H9 (cell line): ENCODE results near the gene OXER1. TPM values are rescaled to one million over a fixed set of nuclear protein-coding genes. Genes with fewer than 3 reads are reported as not detected.

Experiments used
- DNase-seq: peaks from one replicate; pipeline ENCODE4 v3.0.0-alpha.2; 2017
- H2AFZ ChIP-seq: one replicate; pipeline ENCODE4 v1.6.1; 2013; ENCODE audit warnings: mild to moderate bottlenecking, low read length, control low read depth, moderate library complexity
- H2AK5ac ChIP-seq: 2 replicates; pipeline ENCODE4 v1.6.1; 2013; ENCODE audit warnings: low read length, control low read depth, mixed read lengths; ENCODE audit not compliant: insufficient read length
- H2BK120ac ChIP-seq: one replicate; pipeline ENCODE4 v1.6.1; 2013; ENCODE audit warnings: low read depth, mild to moderate bottlenecking, low read length, control low read depth, inconsistent platforms; ENCODE audit not compliant: poor library complexity, severe bottlenecking
- H2BK12ac ChIP-seq: 2 replicates; pipeline ENCODE4 v1.6.1; 2013; ENCODE audit warnings: low read length, control low read depth, mixed read lengths, low read depth; ENCODE audit not compliant: insufficient read length
- H2BK15ac ChIP-seq: 2 replicates; pipeline ENCODE4 v1.6.1; 2013; ENCODE audit warnings: low read depth, low read length, control low read depth
- H2BK20ac ChIP-seq: one replicate; pipeline ENCODE4 v1.6.1; 2013; ENCODE audit warnings: low read depth, mild to moderate bottlenecking, low read length, control low read depth, inconsistent platforms; ENCODE audit not compliant: poor library complexity, severe bottlenecking
- H2BK5ac ChIP-seq: 2 replicates; pipeline ENCODE4 v1.6.1; 2013; ENCODE audit warnings: low read length, control low read depth, mixed read lengths; ENCODE audit not compliant: insufficient read length
- H3K14ac ChIP-seq: 2 replicates; pipeline ENCODE4 v1.6.1; 2013; ENCODE audit warnings: low read length, control low read depth; ENCODE audit not compliant: insufficient read depth
- H3K18ac ChIP-seq: 2 replicates; pipeline ENCODE4 v1.6.1; 2013; ENCODE audit warnings: low read depth, mild to moderate bottlenecking, mixed read lengths, low read length, control low read depth; ENCODE audit not compliant: insufficient read length
- H3K23ac ChIP-seq: 2 replicates; pipeline ENCODE4 v1.6.1; 2013; ENCODE audit warnings: low read length, control low read depth, mixed read lengths, low read depth; ENCODE audit not compliant: insufficient read length
- H3K23me2 ChIP-seq: 2 replicates; pipeline ENCODE4 v1.6.1; 2013; ENCODE audit warnings: low read depth, mild to moderate bottlenecking, mixed read lengths, low read length, control low read depth; ENCODE audit not compliant: insufficient read length, poor library complexity, severe bottlenecking
- H3K27ac ChIP-seq: 2 replicates; pipeline ENCODE4 v1.5.1; 2013; ENCODE audit warnings: low read length, control low read depth, mixed read lengths, low read depth; ENCODE audit not compliant: insufficient read length
- H3K27me3 ChIP-seq: 2 replicates; pipeline ENCODE4 v1.6.1; 2013; ENCODE audit warnings: low read length, control low read depth, inconsistent platforms; ENCODE audit not compliant: insufficient read depth
- H3K4ac ChIP-seq: 2 replicates; pipeline ENCODE4 v1.6.1; 2013; ENCODE audit warnings: low read depth, mild to moderate bottlenecking, control low read depth, inconsistent platforms, low read length, moderate library complexity
- H3K4me1 ChIP-seq: 2 replicates; pipeline ENCODE4 v1.6.1; 2013; ENCODE audit warnings: low read length, control low read depth, inconsistent platforms; ENCODE audit not compliant: insufficient read depth
- H3K4me2 ChIP-seq: 2 replicates; pipeline ENCODE4 v1.6.1; 2013; ENCODE audit warnings: low read length, control low read depth, mixed read lengths; ENCODE audit not compliant: insufficient read length, insufficient read depth
- H3K56ac ChIP-seq: 2 replicates; pipeline ENCODE4 v1.6.1; 2013; ENCODE audit warnings: low read depth, mild to moderate bottlenecking, mixed read lengths, low read length, control low read depth; ENCODE audit not compliant: insufficient read length
- H3K79me1 ChIP-seq: 2 replicates; pipeline ENCODE4 v1.6.1; 2013; ENCODE audit warnings: low read depth, mild to moderate bottlenecking, moderate library complexity, low read length, control low read depth, inconsistent platforms; ENCODE audit not compliant: insufficient read depth, poor library complexity, severe bottlenecking
- H3K79me2 ChIP-seq: 2 replicates; pipeline ENCODE4 v1.6.1; 2013; ENCODE audit warnings: low read length, control low read depth, inconsistent platforms; ENCODE audit not compliant: insufficient read depth
- H3K9ac ChIP-seq: 2 replicates; pipeline ENCODE4 v1.6.1; 2013; ENCODE audit warnings: low read length, control low read depth, mixed read lengths; ENCODE audit not compliant: insufficient read length; ENCODE audit errors: extremely low read depth
- H3K9me3 ChIP-seq: one replicate; pipeline ENCODE4 v1.6.1; 2013; ENCODE audit warnings: low read depth, low read length, inconsistent platforms; ENCODE audit not compliant: control insufficient read depth
- H3T11ph ChIP-seq: one replicate; pipeline ENCODE4 v1.6.1; 2013; ENCODE audit warnings: mild to moderate bottlenecking, low read length, control low read depth, inconsistent platforms
- H4K20me1 ChIP-seq: one replicate; pipeline ENCODE4 v1.6.1; 2013; ENCODE audit not compliant: control insufficient read depth, insufficient read length, insufficient read depth
- H4K5ac ChIP-seq: 2 replicates; pipeline ENCODE4 v1.6.1; 2013; ENCODE audit warnings: low read depth, mild to moderate bottlenecking, mixed read lengths, low read length, control low read depth; ENCODE audit not compliant: insufficient read length
- H4K8ac ChIP-seq: replicated peaks from 2 replicates; pipeline ENCODE4 v1.6.1; 2013; ENCODE audit warnings: low read length, control low read depth, mixed read lengths, low read depth; ENCODE audit not compliant: insufficient read length
- H4K91ac ChIP-seq: 2 replicates; pipeline ENCODE4 v1.6.1; 2013; ENCODE audit warnings: low read depth, mild to moderate bottlenecking, moderate library complexity, mixed read lengths, low read length, control low read depth; ENCODE audit not compliant: insufficient read length
- H3K27ac Mint-ChIP-seq, 3 experiments: 2 replicates in 2 of 3; 3 replicates in 1 of 3; pipeline ENCODE4 v1.8.0; 2020 to 2021; ENCODE audit warnings: mixed read lengths in 3 of 3, mild to moderate bottlenecking in 1 of 3, moderate library complexity in 1 of 3
- H3K27me3 Mint-ChIP-seq: 2 replicates; pipeline ENCODE4 v1.8.0; 2021; ENCODE audit warnings: low read depth, mild to moderate bottlenecking, moderate library complexity, mixed read lengths
- H3K36me3 Mint-ChIP-seq, 3 experiments: 2 replicates in 2 of 3; 3 replicates in 1 of 3; pipeline ENCODE4 v1.8.0; 2020 to 2021; ENCODE audit warnings: low read depth in 3 of 3, mixed read lengths in 3 of 3; ENCODE audit not compliant: insufficient read depth in 1 of 3
- H3K4me1 Mint-ChIP-seq, 2 experiments: 2 replicates each; pipeline ENCODE4 v1.8.0; 2020; ENCODE audit warnings: mixed read lengths in 2 of 2
- H3K4me3 Mint-ChIP-seq, 2 experiments: 2 replicates in 1 of 2; 3 replicates in 1 of 2; pipeline ENCODE4 v1.8.0; 2020 to 2021; ENCODE audit warnings: mild to moderate bottlenecking in 2 of 2, mixed read lengths in 2 of 2, moderate library complexity in 1 of 2
- H3K9me3 Mint-ChIP-seq, 2 experiments: 2 replicates in 1 of 2; 3 replicates in 1 of 2; pipeline ENCODE4 v1.8.0; 2020; ENCODE audit warnings: mild to moderate bottlenecking in 2 of 2, mixed read lengths in 2 of 2, moderate library complexity in 1 of 2
- CTCF ChIP-seq: fragments of 200-600 bp; sonication (generic); conservative IDR thresholded peaks from 3 replicates; pipeline ENCODE4 v1.8.0; 2021; ENCODE audit warnings: antibody characterized with exemption, mild to moderate bottlenecking
- WGBS: extraction: QIAGEN DNeasy Blood & Tissue Kit; methylation state at CpG from one replicate; pipeline ENCODE4 v1.1.7; 2013; ENCODE audit warnings: missing lambda C conversion rate, low lambda C conversion rate, mixed read lengths; ENCODE audit not compliant: insufficient read length; ENCODE audit errors: extremely low coverage; 5-methylcytosine and 5-hydroxymethylcytosine counted together
- total RNA-seq: library from RNA; stranded (reverse); gene quantifications from 2 replicates; pipeline ENCODE4 v1.2.1, GENCODE V29; 2021

The OXER1 gene
- total RNA-seq, 1 experiment from 2014 or later: 1.6 TPM

GRCh38 chr2:42795841-42796301 is 31.9 kb upstream of the OXER1 start:
- H3K79me2 ChIP-seq: no peaks in the 10 kb centered on the region
- no peak overlapping the region for H2BK12ac ChIP-seq
- no peak overlapping the region for H3K27ac Mint-ChIP-seq
- H3T11ph ChIP-seq: no peak overlapping the region
- H2BK20ac ChIP-seq: no peak overlapping the region
- peaks cover 6% of the 10 kb centered on the region; the same call in 1 of the 2 replicates for H3K27me3 ChIP-seq
- peaks cover 0 to 4% (median 2%) of the 10 kb centered on the region in 3 experiments; a peak in 5 of 7 replicates for H3K36me3 Mint-ChIP-seq
- H3K56ac ChIP-seq: no peak overlapping the region
- H3K4me2 ChIP-seq: no peak overlapping the region
- no peak for TF ChIP-seq CTCF
- H3K14ac ChIP-seq: no peak overlapping the region
- peaks cover 26% of the 10 kb centered on the region for H3K27me3 Mint-ChIP-seq
- peaks cover 35% of the 10 kb centered on the region in 2 experiments for H3K4me1 Mint-ChIP-seq
- no peaks in the 10 kb centered on the region for H3K9me3 ChIP-seq
- H3K79me1 ChIP-seq: no peaks in the 10 kb centered on the region
- peaks cover 13% of the 10 kb centered on the region for H3K23me2 ChIP-seq
- H3K4me1 ChIP-seq: no peaks in the 10 kb centered on the region
- no peaks in the 10 kb centered on the region for H4K20me1 ChIP-seq
- peaks cover 0 to 4% of the 10 kb centered on the region in 2 experiments; a peak in 1 of 5 replicates for H3K9me3 Mint-ChIP-seq
- no CpG with 5 or more reads among the region's 3 CpGs for WGBS
- H3K23ac ChIP-seq: no peak overlapping the region
- no peak overlapping the region for H2AFZ ChIP-seq
- no peak overlapping the region for H3K18ac ChIP-seq
- H2BK120ac ChIP-seq: no peak overlapping the region
- no peak overlapping the region for H3K4me3 Mint-ChIP-seq
- no peak overlapping the region for H2AK5ac ChIP-seq
- H4K8ac ChIP-seq: no peak overlapping the region
- no peak for DNase-seq
- no peak overlapping the region for H2BK5ac ChIP-seq
- H4K5ac ChIP-seq: no peak overlapping the region
- H4K91ac ChIP-seq: no peak overlapping the region
- no peak overlapping the region for H3K9ac ChIP-seq
- H2BK15ac ChIP-seq: no peak overlapping the region
- H3K27ac ChIP-seq: no peak overlapping the region
- no peak overlapping the region for H3K4ac ChIP-seq
